AG10803 (cell line): ENCODE measurements around the gene SLF2.

Source experiments
- DNase-seq: peaks from one replicate; pipeline ENCODE4 v3.0.0; 2010; ENCODE audit warnings: low read depth
- H3K4me3 ChIP-seq: 2 replicates; pipeline ENCODE4 v1.5.1; 2011; ENCODE audit warnings: mild to moderate bottlenecking, low read length, control low read depth
- TF ChIP-seq, protein P1 (sequence below): conservative IDR thresholded peaks from 2 replicates; pipeline ENCODE4 v1.5.1; 2011; ENCODE audit warnings: mild to moderate bottlenecking, low read length, control low read depth, inconsistent platforms

SLF2 gene, protein sequence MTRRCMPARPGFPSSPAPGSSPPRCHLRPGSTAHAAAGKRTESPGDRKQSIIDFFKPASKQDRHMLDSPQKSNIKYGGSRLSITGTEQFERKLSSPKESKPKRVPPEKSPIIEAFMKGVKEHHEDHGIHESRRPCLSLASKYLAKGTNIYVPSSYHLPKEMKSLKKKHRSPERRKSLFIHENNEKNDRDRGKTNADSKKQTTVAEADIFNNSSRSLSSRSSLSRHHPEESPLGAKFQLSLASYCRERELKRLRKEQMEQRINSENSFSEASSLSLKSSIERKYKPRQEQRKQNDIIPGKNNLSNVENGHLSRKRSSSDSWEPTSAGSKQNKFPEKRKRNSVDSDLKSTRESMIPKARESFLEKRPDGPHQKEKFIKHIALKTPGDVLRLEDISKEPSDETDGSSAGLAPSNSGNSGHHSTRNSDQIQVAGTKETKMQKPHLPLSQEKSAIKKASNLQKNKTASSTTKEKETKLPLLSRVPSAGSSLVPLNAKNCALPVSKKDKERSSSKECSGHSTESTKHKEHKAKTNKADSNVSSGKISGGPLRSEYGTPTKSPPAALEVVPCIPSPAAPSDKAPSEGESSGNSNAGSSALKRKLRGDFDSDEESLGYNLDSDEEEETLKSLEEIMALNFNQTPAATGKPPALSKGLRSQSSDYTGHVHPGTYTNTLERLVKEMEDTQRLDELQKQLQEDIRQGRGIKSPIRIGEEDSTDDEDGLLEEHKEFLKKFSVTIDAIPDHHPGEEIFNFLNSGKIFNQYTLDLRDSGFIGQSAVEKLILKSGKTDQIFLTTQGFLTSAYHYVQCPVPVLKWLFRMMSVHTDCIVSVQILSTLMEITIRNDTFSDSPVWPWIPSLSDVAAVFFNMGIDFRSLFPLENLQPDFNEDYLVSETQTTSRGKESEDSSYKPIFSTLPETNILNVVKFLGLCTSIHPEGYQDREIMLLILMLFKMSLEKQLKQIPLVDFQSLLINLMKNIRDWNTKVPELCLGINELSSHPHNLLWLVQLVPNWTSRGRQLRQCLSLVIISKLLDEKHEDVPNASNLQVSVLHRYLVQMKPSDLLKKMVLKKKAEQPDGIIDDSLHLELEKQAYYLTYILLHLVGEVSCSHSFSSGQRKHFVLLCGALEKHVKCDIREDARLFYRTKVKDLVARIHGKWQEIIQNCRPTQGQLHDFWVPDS

DNA sequence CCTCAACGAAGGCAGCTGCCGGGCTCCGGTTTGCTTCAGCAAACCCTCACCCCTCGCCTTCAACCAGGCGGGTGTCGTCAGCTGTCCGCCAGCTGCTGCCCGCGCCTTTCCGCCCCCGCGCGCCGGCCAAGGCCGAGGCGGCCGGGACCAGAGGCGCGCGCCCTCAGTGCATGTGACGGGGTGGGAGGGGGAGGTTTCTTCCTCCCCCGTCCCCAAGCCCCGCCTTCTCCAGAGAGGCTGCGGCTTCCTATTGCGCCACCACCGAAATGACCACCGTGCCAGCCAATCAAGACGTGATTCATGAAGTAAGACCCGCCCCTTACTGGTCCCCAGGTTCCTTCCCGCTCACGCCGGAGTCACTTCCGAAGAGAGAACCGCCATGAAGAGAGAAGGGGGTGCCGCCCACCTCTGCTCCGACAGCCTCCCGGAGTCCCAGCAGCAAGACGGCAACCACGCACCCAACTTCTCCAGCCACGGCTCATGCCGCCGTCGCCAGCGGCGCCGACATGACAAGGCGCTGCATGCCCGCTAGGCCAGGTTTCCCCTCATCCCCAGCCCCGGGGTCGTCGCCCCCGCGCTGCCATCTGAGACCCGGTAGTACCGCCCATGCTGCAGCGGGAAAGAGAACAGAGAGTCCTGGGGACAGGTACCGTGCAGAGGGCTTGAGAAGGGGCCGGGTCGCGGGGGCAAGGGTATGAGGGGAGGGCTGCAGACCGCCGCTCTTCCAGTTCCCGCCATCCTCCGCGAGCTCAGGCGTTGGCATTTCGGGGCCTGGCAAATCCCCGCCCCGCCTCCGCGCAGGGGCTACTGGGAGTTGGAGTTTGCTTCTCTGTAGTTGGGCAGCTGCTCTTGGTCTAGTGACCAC lies at the start of gene SLF2:
TSS of gene SLF2 (plus strand) at position 359 of the 865 bp plus-strand sequence. CDS start at position 507, 148 bp downstream.
- peak; percentile 98 for DNase-seq
- TF ChIP-seq, protein P1, sequence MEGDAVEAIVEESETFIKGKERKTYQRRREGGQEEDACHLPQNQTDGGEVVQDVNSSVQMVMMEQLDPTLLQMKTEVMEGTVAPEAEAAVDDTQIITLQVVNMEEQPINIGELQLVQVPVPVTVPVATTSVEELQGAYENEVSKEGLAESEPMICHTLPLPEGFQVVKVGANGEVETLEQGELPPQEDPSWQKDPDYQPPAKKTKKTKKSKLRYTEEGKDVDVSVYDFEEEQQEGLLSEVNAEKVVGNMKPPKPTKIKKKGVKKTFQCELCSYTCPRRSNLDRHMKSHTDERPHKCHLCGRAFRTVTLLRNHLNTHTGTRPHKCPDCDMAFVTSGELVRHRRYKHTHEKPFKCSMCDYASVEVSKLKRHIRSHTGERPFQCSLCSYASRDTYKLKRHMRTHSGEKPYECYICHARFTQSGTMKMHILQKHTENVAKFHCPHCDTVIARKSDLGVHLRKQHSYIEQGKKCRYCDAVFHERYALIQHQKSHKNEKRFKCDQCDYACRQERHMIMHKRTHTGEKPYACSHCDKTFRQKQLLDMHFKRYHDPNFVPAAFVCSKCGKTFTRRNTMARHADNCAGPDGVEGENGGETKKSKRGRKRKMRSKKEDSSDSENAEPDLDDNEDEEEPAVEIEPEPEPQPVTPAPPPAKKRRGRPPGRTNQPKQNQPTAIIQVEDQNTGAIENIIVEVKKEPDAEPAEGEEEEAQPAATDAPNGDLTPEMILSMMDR = no peak

DNA sequence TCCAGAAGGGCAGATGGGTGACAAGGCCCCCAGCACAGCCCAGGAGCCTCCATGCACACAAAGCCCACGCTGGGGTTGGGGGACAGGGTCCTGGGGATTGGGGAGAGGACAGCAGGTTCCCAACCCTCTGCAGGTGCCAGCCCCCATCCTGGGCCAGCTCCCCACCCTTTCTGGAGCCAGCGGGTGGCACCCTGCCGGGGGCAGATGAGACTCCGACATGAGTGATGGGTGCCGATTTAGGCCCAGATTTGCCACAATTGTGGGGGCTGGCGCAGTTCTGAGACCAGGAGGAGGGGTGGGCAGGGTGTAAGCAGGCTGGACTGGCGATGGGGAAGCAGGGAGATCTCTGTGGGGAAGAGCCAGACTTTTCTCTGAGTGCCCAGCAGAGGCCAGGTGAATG lies 49.3 kb upstream of the SLF2 start:
- TF ChIP-seq, protein P1 = no peak
- H3K4me3 ChIP-seq = no peak overlapping the region
- no peak for DNase-seq

More for the DNA sequence above, at the start of gene SLF2:
- H3K4me3 ChIP-seq = peak within 1 kb of the TSS; percentile 95

DNA sequence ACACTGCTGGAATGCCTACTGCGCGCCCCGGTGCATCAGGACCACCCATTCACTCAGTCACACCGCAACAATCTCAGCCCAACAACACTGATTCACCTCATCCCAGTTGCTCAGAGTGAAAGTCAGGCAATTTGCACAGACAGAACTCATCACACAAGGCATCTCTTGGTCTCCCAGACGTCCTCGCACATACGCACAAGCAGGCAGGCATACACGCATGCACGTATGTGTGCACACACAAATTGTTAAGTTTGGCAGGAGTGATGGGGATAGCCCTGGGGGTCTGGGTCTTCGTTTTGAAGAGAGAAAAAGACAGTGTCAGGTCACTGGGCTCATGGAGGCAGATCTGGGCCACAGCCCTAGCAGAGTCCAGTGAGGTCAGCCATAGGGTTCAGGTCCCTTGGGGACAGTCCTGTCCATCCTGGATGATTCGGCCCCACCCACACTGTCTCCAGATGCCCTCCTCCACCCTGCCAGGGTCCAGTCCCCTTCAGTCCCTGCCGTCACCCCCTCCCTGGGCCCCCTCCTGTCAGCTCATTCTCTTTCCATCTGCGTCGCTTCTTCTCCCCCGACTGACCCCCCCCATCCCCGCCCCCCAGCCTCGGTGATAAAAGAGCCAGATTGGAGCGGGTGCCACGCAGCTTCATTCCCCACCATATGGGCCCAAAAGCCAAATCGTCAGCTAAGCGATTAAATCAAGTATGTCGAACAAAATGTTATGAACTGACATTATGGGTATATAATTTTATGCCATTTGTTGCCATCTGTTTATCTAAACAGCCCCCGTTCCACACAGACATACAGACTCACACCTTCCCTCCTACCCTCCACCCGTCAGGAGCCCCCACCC lies 48.5 kb upstream of the SLF2 start:
- H3K4me3 ChIP-seq = no peak overlapping the region
- TF ChIP-seq, protein P1 = no peak
- no peak for DNase-seq

DNA sequence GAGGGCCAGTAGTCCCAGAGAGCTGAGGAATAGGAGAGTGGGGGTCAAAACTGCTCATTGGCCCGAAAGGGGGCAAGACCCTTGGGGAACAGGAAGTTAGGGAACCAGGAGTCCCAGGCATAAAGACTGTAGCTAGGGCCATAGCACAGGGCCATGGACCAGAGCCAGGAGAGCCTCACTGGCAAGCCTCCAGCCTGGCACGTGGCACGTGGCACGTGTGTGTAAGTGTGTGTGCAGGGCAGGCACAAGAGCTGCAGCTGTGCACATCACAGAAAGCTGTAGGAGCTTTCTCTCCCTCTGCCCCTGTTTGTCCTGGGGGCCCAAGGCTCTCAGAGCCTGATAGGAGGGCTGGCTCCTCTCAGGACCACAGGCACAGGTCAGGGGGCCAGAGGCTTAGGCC lies 47.8 kb upstream of the SLF2 start:
- DNase-seq = no peak
- H3K4me3 ChIP-seq = no peak overlapping the region
- TF ChIP-seq, protein P1 = no peak

DNA sequence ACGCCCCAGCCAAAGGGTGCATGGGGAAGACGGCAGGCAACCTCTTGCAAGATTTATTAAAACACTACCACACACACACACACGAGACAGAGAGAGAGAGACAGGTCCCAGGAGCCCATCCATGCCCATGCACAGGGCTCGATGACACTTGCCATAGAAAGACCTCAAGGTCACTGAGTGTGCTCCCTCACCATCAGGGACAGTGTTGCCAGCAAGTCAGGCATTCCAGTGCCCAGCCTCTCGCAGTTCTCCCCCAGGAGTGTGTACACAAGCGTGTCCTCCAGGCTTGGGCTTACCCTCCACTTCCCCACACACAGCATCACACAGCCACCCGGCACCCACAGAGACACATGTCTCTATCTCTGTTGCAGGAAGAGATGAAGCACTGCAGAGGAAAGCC lies 46.8 kb upstream of the SLF2 start:
- no peak for DNase-seq
- H3K4me3 ChIP-seq = no peak overlapping the region
- TF ChIP-seq, protein P1 = no peak
